Measurements from ENCODE around the gene CD3D.
"Not testable (repeated sequence)": the region's sequence is repeated elsewhere in the genome, so short reads cannot be mapped to it uniquely, and the experiment has no call there.

The CD3D gene

DNA sequence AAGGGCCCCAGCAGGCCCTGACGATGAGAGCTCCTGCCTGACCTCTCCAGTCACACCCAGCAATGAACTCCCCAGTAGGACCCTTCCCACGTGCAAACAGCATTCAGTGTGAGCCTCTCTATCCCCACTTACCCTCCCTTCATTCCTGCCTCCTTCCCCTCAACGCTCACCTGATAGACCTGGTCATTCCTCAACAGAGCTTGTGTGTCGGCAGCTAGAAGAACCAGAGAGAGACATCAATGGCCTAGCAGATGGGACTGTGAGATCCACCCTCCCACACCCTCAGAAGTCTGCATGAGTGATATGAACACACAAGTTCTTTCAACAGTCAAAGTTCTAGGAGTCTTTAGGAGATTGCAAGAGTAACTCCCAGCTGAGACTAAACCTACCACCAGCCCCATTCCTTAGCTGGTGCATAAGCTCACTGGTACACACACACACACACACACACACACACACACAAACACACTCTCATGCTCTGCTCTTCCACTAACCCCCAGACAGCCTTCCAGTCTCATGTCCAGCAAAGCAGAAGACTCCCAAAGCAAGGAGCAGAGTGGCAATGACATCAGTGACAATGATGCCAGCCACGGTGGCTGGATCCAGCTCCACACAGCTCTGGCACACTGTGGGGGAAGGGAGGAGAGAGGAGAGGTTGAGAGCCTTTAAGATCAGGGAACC lies 3.1 kb downstream of the CD3D start:
- no peak for DNase-seq (ENCODE audit: low spot score)

DNA sequence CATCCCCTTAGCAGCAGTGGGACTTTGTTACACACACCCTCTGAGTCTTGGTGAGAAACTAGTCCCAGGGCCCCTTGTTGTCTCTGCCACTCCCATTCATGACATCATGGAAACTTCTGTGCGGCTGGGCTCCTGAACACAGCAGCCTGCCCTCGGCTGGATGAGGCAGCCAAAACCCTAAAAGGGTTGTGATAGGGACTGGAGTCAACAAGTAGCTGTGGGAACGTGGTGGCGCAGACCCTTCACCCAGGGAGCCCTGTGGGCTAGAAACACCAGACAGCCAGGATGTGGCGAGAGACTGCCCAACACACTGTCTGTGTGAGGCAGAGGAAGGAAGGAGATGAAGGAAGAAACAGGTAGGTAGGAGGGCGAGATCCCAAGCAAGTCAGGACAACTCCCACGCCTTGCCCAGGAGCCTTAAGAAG lies 3.9 kb downstream of the CD3D start:
- no peak for DNase-seq (ENCODE audit: low spot score)

DNA sequence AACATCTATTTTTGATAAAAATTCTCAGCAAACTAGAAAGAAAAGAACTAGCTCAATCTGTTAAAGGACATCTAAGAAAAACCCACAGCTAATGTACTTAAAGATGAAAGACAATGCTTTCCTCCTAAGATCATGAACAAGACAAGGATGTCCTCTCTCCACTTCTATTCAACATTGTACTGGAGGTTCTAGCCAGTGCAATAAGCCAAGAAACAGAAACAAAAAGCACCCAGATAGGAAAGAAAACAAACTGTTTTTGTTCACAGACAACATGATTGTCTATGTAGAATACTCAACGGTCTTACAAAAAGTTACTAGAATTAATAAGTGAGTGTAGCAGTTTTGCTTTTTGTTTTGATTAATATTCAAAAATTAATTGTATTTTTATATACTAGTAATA lies 7.8 kb downstream of the CD3D start:
- no peak for DNase-seq (ENCODE audit: low spot score)

- DNase-seq (ENCODE audit: low spot score): no peak
Observed at GRCh38 chr11:118328745-118329144, 13.8 kb downstream of the CD3D start.

GRCh38 chr11:118325283-118325682 lies 17.2 kb downstream of the CD3D start:
- DNase-seq (ENCODE audit: low spot score): no peak

DNA sequence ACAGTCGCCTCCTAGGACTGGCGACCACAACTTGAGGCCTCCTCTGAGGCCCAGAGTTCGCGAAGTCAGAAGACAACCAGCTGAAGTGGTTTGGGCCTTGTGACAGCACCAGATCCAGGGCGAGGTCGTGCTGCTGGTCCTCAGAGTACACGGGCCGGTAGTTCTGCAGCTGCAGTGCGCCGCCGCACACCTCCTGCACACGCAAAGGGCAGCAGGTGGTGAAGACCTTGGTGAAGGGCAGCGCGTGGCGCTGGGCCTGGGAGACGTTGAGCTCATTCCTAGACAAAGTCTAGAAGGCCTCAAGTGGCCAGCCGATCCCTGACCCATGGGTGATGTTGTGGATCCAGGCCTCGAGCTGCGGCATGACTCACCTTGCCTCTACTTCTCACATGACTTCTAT lies 19.8 kb downstream of the CD3D start:
- DNase-seq (ENCODE audit: low spot score): no peak

- DNase-seq (ENCODE audit: low spot score): no peak
Observed at GRCh38 chr11:118321386-118322082, 21.0 kb downstream of the CD3D start.

DNA sequence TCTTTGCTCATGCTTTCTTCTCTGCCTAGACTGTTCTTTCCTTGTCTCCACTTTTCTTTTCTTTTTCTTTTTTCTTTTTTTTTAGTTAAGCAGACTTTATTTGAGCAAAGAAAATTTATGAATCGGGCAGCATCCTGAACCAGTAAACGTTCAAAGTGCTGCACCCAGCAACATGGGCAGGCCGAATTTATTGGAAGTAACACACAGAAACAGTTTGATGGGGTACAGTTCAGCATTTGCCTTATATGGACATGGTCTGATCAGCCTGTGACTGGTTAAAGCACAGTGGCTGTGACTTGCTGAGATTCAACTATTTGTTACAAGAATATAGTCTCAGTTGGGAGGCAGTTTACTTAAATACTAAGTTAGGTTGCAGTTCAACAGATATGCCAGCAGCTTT lies 22.0 kb downstream of the CD3D start:
- no peak for DNase-seq (ENCODE audit: low spot score)

DNA sequence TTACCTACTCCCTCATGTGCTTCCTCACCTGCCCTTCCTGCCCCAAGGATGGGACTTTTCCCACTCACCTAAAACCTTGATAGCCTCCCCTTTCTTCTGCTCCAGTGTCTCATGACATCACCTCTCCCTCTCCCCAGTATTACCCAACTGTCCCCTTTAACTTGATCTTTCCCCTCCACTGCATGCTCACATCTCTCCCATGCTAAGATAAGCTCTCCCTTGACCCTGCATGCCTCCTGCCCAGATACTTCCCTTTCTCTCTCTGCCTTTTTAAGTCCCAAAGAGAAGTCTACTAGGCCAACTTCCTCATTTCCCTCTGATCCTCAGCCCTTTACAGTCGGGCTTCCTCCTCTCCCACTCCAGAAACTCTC lies 23.2 kb downstream of the CD3D start:
- DNase-seq (ENCODE audit: low spot score): peak; percentile 55

- DNase-seq (ENCODE audit: low spot score): no peak
Observed at GRCh38 chr11:118318581-118319336, 23.7 kb downstream of the CD3D start.

DNA sequence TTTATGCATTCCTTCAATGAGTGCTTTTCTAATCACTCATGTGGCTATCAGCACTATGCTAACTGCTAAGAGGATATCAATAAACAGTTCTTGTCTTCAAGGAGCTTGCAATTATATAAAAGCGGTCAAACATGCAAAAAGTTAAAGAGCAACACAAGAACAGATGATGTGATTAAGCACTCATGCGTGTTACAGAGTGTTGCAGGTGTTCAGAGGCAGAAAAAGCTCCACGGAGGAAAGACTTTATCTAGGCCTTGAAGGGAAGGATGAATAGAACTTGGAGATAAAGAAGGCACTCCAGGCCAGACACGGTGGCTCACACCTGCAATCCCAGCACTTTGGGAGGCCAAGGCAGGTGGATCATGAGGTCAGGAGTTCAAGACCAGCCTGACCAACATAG lies 24.4 kb downstream of the CD3D start:
- no peak for DNase-seq (ENCODE audit: low spot score)

GRCh38 chr11:118314988-118315411 lies 27.5 kb downstream of the CD3D start:
- no peak for DNase-seq (ENCODE audit: low spot score)

- DNase-seq (ENCODE audit: low spot score): no peak
Observed at GRCh38 chr11:118313242-118313641, 29.3 kb downstream of the CD3D start.

DNA sequence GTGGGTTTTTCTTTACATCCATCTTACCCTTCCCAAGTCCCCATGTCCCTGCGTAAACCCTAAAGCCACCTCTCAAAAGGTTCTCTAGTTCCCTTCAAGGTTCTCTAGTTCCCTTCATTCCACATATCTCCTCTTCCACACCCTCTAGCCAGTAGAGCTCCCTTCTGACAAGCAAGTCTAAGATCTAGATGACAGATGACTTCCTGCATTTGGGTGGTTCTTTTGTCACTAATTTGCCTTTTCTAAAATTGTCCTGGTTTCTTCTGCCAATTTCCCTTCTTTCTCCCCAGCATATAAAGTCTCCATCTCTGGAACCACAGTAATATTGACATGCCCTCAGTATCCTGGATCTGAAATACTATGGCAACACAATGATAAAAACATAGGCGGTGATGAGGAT lies 30.2 kb downstream of the CD3D start:
- DNase-seq (ENCODE audit: low spot score): no peak

DNA sequence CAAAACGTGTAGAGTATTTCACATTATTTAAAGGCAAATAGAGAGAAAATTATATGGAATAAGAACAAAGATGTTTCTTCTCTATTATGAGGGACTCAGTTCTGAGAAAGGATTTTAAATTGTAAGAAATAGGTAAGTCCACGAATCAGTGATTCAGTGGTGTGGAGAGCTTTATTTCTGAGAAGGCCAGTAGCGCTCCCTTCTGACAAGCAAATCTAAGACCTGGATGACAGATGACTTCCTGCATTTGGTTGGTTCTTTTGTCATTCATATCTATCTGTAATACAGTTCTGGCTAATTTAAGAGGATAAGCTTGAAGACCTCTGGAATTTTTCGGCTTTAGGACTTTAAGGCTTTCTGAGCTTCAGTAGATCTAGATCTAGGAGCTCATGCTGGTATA lies 31.0 kb downstream of the CD3D start:
- no peak for DNase-seq (ENCODE audit: low spot score)

DNA sequence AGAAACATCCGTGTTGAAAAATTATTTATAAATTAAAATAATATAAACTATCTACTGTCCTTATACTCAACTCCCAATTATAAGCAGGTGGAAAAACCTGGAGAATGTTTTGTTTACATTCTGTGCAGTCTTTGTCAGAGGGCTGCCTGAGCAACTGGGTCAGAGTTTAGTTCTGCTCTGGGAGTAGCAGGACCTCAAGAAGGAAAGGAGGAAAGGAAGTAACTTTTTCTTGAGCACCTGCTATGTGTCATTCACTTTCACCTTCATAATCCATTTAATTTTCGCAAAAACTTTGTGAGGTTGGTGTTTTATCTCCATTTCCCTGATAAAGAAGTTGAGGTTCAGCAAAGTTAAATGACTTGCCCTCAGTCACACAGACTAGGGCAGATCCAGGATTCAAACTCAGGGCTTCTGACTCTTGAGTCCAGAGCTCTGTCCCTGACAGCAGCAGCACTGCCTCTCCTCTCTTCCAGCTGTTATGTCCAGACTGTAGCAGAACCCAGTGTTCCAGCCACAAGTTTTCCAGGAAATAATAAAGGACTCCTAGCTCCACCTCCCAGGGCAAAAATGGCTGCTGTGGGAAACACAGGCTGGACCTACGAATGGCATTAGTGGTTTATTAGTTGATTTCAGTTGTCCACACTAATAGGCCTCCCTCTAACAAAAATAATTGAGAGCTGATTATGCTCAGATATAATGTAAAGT lies 31.6 kb downstream of the CD3D start:
- no peak for DNase-seq (ENCODE audit: low spot score)

GRCh38 chr11:118310271-118310670 lies 32.2 kb downstream of the CD3D start:
- DNase-seq (ENCODE audit: low spot score): no peak

DNA sequence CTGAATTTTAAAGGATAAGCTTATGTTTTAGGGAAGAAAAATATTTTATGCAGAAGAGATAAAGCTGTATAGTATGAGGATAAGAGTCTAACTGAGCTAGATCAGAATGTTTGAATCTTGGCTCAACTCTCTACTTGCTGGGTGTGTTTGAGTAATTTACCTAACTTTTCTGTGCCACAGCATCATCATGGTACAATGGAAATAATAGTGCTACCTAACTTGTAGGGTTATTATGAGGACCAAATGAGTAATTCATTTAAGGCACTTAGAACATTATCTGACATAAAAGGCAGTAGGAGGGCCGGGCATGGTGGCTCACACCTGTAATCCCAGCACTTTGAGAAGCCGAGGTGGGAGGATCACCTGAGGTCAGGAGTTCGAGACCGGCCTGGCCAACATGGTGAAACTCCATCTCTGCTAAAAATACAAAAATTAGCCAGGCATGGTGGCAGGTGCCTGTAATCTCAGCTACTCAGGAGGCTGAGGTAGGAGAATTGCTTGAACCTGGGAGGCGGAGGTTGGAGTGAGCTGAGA lies 33.4 kb downstream of the CD3D start:
- not testable (repeated sequence) for DNase-seq (ENCODE audit: low spot score)

DNA sequence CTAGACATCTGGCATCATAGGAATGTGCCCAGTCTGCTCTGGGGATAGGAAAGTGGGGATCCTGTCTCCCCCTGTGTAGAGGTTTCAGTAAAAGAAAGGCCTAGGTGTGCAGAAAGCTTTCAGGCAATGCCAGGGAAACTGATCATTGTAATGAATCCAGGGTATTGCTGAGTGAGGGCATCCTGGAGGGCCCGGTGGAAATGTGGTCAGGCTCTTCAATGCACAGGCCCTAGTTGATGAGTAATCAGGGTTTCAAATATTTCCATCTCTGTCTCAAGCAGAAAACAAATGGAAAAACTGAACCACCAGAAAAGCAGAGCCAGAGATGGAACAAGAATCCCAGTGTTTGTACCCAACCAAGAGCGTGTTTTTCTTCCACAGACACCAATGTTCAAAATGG lies 35.9 kb downstream of the CD3D start:
- DNase-seq (ENCODE audit: low spot score): no peak

DNA sequence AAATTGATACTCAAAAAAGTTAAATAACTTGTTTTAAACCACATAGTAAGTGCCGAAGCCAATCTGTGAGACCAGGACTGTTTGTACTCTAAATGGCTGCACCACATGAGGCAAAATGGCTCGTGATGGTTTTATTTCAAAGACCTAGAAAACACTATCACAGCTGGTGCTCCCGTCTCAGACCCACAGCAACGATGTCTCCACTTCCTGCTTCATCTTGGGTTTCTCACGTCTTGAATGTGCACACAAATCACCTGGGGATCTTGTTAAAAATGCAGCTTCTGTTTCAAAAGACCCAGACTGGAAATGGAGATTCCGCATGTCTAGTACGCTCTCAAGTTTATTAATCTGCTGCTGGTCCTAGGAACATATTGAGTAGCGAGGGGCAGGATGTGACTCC lies 36.8 kb downstream of the CD3D start:
- no peak for DNase-seq (ENCODE audit: low spot score)

- no peak for DNase-seq (ENCODE audit: low spot score)
Observed at GRCh38 chr11:118304568-118305248, 37.8 kb downstream of the CD3D start, which contains the start of gene CD3E. Gene CD3E, plus strand, starts transcription at chr11:118304730. Its CDS starts 223 bp downstream, at chr11:118304953.

- no peak for DNase-seq (ENCODE audit: low spot score)
Observed at GRCh38 chr11:118304227-118304567, 38.3 kb downstream of the CD3D start.
